ENCODE measurements around the gene RAD50.
A peak's percentile ranks its signal among the peaks of the same experiment; 100 is the strongest.
"Not testable (repeated sequence)": the region's sequence is repeated elsewhere in the genome, so short reads cannot be mapped to it uniquely, and the experiment has no call there.

RAD50 gene

DNA sequence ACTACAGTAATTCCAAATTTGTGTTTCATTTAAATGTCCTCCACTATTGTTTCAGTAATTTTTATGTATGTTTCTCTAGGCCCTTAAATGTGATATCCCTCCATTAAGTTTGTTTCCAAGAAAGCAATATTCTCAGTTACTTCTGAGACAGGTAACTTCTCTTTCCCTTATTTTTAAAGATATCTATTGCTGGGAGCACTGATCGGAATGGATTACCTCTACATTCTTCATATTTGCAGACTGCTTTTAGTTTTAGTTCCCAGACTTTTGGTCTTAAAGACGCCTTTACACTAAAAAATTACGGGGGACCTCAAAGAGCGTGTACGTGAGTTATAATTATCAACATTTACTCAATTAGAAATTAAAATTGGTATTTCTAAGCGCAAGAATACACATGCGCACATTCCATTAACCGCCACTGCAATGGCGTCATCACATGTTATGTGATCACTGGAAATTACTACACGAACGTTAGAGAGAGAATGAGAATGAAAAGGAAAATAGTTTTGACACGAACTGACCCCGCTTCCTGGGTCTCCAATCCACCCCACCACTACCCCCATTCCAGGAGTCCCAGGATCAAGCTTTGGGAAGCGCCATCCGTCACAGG, 519 bp upstream of the RAD50 start:
- H3K9me3 Mint-ChIP-seq, result peaks cover 10% of the 10 kb centered on the region
- H3K36me3 Mint-ChIP-seq (ENCODE audit: low read depth), result peaks cover 5% of the 10 kb centered on the region
- TF ChIP-seq, protein P1, sequence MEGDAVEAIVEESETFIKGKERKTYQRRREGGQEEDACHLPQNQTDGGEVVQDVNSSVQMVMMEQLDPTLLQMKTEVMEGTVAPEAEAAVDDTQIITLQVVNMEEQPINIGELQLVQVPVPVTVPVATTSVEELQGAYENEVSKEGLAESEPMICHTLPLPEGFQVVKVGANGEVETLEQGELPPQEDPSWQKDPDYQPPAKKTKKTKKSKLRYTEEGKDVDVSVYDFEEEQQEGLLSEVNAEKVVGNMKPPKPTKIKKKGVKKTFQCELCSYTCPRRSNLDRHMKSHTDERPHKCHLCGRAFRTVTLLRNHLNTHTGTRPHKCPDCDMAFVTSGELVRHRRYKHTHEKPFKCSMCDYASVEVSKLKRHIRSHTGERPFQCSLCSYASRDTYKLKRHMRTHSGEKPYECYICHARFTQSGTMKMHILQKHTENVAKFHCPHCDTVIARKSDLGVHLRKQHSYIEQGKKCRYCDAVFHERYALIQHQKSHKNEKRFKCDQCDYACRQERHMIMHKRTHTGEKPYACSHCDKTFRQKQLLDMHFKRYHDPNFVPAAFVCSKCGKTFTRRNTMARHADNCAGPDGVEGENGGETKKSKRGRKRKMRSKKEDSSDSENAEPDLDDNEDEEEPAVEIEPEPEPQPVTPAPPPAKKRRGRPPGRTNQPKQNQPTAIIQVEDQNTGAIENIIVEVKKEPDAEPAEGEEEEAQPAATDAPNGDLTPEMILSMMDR (IDR thresholded peaks at IDR 0.05), result no peak
- peaks cover 33% of the 10 kb centered on the region for H3K4me1 Mint-ChIP-seq
- H3K27ac Mint-ChIP-seq, result peak overlapping the region; percentile 34
- no peak for DNase-seq
- H3K4me3 Mint-ChIP-seq, result peak overlapping the region; percentile 94
- H3K27me3 Mint-ChIP-seq (ENCODE audit: low read depth, poor library complexity), result peaks cover 12% of the 10 kb centered on the region

DNA sequence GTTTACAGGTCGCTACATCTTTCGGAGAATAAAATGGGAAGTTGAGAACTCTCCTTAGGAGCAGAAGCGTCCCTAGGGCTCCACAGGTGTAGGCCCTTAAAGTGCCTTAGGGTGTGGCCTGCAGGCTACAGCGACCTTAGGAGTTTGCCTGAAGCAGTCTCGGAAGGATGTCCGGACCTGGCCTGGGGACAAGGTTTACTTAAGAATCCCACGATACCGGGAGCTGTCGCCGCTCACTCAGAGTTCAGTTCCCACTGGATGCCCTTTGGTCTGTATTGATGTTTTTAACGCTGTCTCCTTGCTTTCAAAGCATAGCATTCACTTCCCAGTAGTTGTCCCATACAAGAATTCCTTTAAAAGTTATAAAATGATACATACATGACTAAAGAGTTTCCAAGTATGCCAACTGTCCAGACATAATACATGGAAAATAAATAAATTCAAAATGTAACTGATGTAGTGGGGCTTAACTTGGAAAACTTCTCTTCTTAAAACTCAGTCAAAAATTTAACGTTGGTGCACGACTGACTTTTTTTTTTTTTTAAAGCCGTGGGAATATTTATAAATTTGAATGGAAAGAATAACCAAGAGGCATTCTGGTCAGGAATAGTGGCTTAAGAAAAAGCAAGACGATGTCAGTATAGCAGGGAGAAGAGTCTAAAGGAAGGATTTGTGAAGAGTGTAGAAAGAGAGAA, 848 bp downstream of the RAD50 start:
- peaks cover 33% of the 10 kb centered on the region for H3K4me1 Mint-ChIP-seq
- DNase-seq, result peak; percentile 21

DNA sequence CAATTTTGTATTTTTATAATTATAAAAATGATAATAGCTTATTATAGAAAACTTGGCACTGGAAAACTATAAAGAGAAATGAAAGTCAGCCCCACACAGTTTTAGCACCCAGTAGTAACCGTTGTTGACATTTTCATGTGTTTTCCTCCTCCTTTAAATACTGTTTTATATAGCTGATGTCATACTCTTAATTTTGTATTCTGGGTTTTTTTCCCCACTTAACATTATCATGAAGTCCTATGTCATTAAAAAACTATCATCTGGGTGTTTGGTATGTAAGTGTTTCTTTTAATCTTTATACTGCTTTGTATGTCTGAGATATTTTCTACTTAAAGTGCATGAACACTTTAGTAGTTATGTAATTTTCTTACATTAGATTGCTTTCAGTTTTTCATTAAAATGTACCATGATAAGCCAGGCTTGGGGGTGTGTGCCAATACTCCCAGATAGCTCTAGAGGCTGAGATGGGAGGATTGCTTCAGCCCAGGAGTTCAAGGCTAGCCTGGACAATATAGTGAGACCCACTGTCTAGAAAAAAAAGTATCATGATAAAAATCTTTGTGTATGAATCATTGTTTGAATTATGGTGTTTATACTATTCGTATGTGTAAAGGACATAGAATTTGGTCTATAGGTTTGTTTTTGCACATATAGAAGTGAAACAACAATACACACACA, 2.7 kb downstream of the RAD50 start:
- H3K9me3 Mint-ChIP-seq, result peaks cover 10% of the 10 kb centered on the region
- no peak for DNase-seq
- H3K4me1 Mint-ChIP-seq, result peaks cover 33% of the 10 kb centered on the region
- peaks cover 5% of the 10 kb centered on the region for H3K36me3 Mint-ChIP-seq (ENCODE audit: low read depth)
- no peaks in the 10 kb centered on the region for H3K27me3 Mint-ChIP-seq (ENCODE audit: low read depth, poor library complexity)
- H3K4me3 Mint-ChIP-seq, result peak overlapping the region; percentile 33
- TF ChIP-seq, protein P1 (IDR thresholded peaks at IDR 0.05), result no peak
- no peak overlapping the region for H3K27ac Mint-ChIP-seq

More for the DNA sequence above, 848 bp downstream of the RAD50 start:
- peaks cover 5% of the 10 kb centered on the region for H3K27me3 Mint-ChIP-seq (ENCODE audit: low read depth, poor library complexity)
- TF ChIP-seq, protein P1 (IDR thresholded peaks at IDR 0.05), result no peak
- H3K4me3 Mint-ChIP-seq, result peak overlapping the region; percentile 94
- H3K27ac Mint-ChIP-seq, result peak overlapping the region; percentile 95
- peaks cover 5% of the 10 kb centered on the region for H3K36me3 Mint-ChIP-seq (ENCODE audit: low read depth)
- H3K9me3 Mint-ChIP-seq, result peaks cover 10% of the 10 kb centered on the region

DNA sequence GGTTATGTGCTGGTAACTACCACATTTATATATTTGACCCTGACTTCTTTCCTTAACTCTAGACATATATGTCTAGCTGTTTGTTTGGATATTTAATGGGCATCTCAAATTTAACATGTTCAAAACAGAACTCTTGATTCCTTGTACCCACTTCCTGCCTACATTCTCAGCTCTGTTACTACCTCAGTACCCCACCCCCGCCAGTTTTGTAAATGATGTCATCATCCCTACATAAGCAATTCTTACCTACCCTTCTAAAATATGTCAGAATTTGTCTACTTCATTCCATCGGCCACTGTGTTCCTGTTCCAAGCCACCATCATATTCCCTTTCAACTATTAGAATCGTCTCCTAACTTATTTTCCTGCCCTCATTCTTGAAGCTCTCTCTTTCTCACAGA, 4.8 kb downstream of the RAD50 start:
- no peak for DNase-seq
- Mint-ChIP-seq H3K27me3 (ENCODE audit: low read depth, poor library complexity) (no peaks in the 10 kb centered on the region), H3K36me3 (ENCODE audit: low read depth) (peaks cover 9% of the 10 kb centered on the region), H3K9me3 (peaks cover 9% of the 10 kb centered on the region), H3K4me3 (no peak overlapping the region), H3K27ac (no peak overlapping the region), H3K4me1 (peaks cover 26% of the 10 kb centered on the region)
- TF ChIP-seq, protein P1 (IDR thresholded peaks at IDR 0.05), result no peak

DNA sequence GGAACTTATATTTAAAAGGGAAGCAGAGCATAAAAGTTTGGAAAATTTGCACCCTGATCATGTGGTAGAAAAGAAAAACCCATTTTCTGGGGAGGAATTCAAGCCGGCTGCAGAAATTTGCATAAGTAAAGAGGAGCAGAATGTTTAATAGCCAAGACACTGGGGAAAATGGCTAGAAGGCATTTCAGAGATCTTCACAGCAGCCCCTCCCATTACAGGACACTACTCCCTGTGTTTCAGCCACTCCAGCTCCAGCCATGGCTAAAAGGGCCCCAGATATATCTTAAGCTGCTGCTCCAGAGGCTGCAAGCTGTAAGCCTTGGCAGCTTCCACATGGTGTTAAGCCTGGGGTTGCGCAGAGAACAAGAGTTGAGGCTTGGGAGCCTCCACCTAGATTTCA, 7.8 kb downstream of the RAD50 start:
- not testable (repeated sequence) for H3K27me3 Mint-ChIP-seq (ENCODE audit: low read depth, poor library complexity); H3K27ac Mint-ChIP-seq; H3K4me1 Mint-ChIP-seq; H3K9me3 Mint-ChIP-seq; H3K4me3 Mint-ChIP-seq; DNase-seq
- H3K36me3 Mint-ChIP-seq (ENCODE audit: low read depth), result peaks cover 27% of the 10 kb centered on the region

DNA sequence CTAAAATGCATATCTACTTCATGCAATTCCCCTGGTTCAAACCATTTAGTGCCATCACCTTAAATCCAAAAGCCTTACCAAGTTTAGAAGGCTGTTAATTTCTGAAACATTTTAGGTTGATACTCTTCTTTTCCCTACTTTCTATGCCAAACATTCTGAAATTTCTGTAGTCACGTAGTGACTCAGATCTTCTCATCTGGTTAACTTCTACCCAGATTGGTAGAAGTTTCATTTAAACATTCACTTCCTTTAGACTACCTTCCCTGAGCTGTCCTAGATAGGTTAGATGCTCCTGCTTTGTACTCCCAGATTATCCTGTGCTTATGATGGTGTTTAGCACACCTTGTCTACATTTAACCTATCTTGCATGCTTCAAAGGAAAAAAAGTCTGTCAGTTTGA, 9.9 kb downstream of the RAD50 start:
- DNase-seq, result no peak
- Mint-ChIP-seq H3K4me1 (no peaks in the 10 kb centered on the region), H3K27me3 (ENCODE audit: low read depth, poor library complexity) (no peaks in the 10 kb centered on the region), H3K36me3 (ENCODE audit: low read depth) (peaks cover 39% of the 10 kb centered on the region), H3K27ac (peak overlapping the region; percentile 10), H3K4me3 (no peak overlapping the region), H3K9me3 (peaks cover 9% of the 10 kb centered on the region)
- TF ChIP-seq, protein P1 (IDR thresholded peaks at IDR 0.05), result no peak

Measured in nephron progenitor cell (in vitro differentiated cells).